ENCODE results near the gene IRF4.

The IRF4 gene

DNA sequence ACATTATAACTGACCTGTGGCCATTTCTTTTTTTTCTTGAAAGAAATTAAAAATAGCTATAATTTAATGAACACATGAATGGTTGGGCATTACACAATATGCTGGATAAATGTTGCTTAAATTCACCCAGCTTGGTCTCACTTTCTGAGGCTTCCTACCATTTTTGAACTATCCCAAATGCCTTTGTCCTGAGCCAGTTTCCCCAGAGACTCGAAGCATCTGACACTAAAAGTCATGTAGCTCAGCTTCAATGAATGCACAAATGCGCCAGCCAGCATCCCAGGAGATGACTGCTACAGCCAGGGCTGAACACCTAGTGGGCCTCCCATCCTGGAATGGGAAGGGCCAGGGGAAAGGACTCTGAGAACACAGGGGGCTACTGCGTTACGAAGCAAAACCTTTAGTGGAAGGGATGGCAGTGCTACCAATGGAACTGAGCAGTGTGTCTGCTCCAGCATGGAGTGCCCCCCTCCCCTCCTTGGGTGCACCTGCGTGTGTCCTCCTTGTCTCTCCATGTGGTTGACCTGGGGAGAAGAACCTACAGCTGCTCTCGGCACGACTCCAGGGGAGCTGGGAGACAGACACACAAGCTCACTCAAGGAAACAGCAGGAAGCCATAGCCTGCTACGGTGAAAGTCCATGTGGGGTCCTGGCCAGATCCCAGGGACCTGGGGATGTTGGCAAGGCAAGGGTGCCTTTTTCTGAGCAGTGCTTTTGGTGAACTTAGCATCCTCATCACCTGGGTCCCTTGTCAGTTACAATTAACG lies 60.9 kb downstream of the IRF4 start:
- H3K27ac ChIP-seq, result no peak overlapping the region
- no peak for DNase-seq (ENCODE audit: low read depth, low spot score)

GRCh38 chr6:453152-453551 lies 61.6 kb downstream of the IRF4 start:
- no peak overlapping the region for H3K27ac ChIP-seq
- DNase-seq (ENCODE audit: low read depth, low spot score), result no peak

- no peak for DNase-seq (ENCODE audit: low read depth, low spot score)
- H3K27ac ChIP-seq, result no peak overlapping the region
These were observed 62.8 kb downstream of the IRF4 start for GRCh38 chr6:454148-454991.

DNA sequence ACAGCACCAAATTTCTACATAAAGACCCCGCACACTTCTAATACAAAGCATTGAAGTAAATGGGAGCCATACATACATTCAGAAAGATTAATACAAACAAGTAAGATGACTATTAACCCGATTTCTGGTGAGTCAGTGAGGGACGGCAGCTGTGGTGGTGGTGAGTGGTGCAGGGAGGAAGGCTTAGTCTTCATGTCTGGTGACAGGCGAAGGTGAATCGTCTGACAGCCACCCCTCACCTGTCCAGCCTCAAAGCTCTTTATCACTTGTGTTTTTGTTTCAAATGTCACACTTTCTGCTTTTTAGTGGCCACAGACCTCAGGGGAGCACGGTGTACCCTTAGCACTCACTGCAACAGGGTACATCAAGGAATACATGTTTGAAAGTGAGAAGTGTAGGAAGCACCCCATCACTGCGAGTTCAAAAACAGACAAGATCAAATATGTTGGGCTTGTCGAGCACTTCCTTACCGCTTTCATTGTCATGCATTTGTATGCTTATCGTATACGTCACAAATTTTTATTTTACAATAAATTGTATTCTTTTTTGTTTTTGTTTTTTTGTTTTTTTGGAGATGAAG lies 63.5 kb downstream of the IRF4 start:
- no peak for DNase-seq (ENCODE audit: low read depth, low spot score)
- H3K27ac ChIP-seq, result no peak overlapping the region

GRCh38 chr6:455835-456234 lies 64.3 kb downstream of the IRF4 start:
- DNase-seq (ENCODE audit: low read depth, low spot score), result no peak
- H3K27ac ChIP-seq, result no peak overlapping the region

- DNase-seq (ENCODE audit: low read depth, low spot score), result no peak
These were observed 64.9 kb downstream of the IRF4 start for GRCh38 chr6:456358-456867.

DNA sequence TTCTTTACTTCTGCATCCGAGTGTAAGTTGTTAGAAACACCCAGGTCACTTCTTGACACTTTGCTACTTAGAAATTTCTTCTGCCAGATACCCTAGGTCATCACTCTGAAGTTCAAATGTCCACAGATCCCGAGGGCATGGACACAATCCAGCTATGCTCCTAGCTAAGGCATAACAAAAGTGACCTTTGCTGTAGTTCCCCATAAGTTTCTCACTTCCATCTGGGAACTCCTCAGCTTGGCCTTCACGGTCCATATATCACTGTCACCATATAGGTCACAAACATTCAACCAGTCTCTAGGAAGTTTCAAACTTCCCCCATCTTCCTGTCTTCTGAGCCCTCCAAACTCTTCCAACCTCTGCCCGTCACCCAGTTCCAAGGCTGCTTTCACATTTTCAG lies 65.3 kb downstream of the IRF4 start:
- no peak overlapping the region for H3K27ac ChIP-seq
- no peak for DNase-seq (ENCODE audit: low read depth, low spot score)

More at GRCh38 chr6:456358-456867, 64.9 kb downstream of the IRF4 start:
- no peak overlapping the region for H3K27ac ChIP-seq

Measured in epithelial cell of prostate (primary cell).